Ovary (tissue), 3 donors: ENCODE measurements around the gene TBCK.

ENCODE experiments used
- CTCF ChIP-seq, 3 donors: fragments of 450-650 bp in 2 of 3; fragments of 200-600 bp in 1 of 3; IDR thresholded peaks; one replicate each; pipeline versions ENCODE4 v1.5.1 to v1.8.0; 2016 to 2022; ENCODE audit warnings: antibody characterized with exemption in 3 of 3, mild to moderate bottlenecking in 1 of 3
- POLR2A ChIP-seq: fragments of 450-650 bp; IDR thresholded peaks from one replicate; pipeline ENCODE4 v1.6.1; 2017; ENCODE audit warnings: antibody characterized with exemption, mild to moderate bottlenecking, moderate library complexity
- donor health status: DM: no; HTN: no; CAD: no.

DNA sequence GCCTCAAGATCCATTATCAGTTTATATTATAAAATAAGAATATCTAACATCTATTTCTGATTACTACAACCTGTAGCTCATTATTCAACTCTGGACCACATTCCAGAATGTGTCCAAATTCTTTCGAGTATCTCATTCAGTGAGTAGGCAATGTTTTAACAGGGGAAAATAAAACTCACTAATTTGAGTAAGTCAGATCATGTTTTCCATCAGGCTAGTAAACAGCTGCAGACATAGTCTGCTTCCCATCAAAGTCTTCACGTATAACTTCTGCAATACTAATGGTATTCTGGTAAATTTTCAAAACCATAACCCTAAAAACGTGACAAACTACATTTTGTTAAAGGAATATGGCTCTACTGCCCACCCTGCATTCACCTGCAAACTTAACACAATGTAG is 31.8 kb downstream of the TBCK start:
- TF ChIP-seq CTCF (IDR thresholded peaks at IDR 0.05), result no peak
- no peak for TF ChIP-seq POLR2A
